IMR-90 (cell line): ENCODE data around the gene NCR2. TPM values are rescaled to one million over a fixed set of nuclear protein-coding genes. Genes with fewer than 3 reads are reported as not detected.

ENCODE experiments used
- ATAC-seq: fragments of 200-7000 bp; cut with Tn5 transposase; 2 replicates; pipeline ENCODE4 v1.9.1; 2020; ENCODE audit warnings: low read depth, mild to moderate bottlenecking, moderate library complexity
- BruUV-seq: library from RNA; stranded (reverse); fragments of 400-500 nt; replicated peaks from 2 replicates; lab custom pipeline; 2021; lab: Mats Ljungman, UMichigan
- CTCF ChIA-PET: fragments of 300-600 bp; formaldehyde crosslinking; extraction: SDS; loops from one replicate; lab custom pipeline; 2021; ENCODE audit warnings: antibody characterized with exemption; lab: Yijun Ruan, JAX
- POLR2A ChIA-PET: fragments of 300-600 bp; sonication (Branson Sonifier 250); formaldehyde crosslinking; loops from one replicate; lab custom pipeline; 2022; ENCODE audit warnings: antibody characterized with exemption; ENCODE audit not compliant: unreplicated experiment; lab: Charles Lee
- DNase-seq: peaks from one replicate; pipeline ENCODE4 v3.0.0; 2013
- H2AFZ ChIP-seq: replicated peaks from 2 replicates; pipeline ENCODE3; 2013; ENCODE audit warnings: low read length, mild to moderate bottlenecking; ENCODE audit not compliant: poor library complexity
- H2AK5ac ChIP-seq: 2 replicates; pipeline ENCODE4 v1.6.1; 2013; ENCODE audit warnings: low read depth, low read length, inconsistent platforms
- H2AK9ac ChIP-seq: replicated peaks from 2 replicates; pipeline ENCODE3; 2013; ENCODE audit warnings: mild to moderate bottlenecking, low read depth, low read length, moderate library complexity; ENCODE audit not compliant: poor library complexity
- H2BK120ac ChIP-seq: 2 replicates; pipeline ENCODE4 v1.6.1; 2013; ENCODE audit warnings: low read depth, low read length, inconsistent platforms
- H2BK15ac ChIP-seq: 3 replicates; pipeline ENCODE4 v1.6.1; 2013; ENCODE audit warnings: low read depth, low read length, inconsistent platforms
- H2BK20ac ChIP-seq: 2 replicates; pipeline ENCODE4 v1.6.1; 2013; ENCODE audit warnings: low read depth, mild to moderate bottlenecking, inconsistent platforms, low read length, moderate library complexity
- H2BK5ac ChIP-seq: 2 replicates; pipeline ENCODE4 v1.6.1; 2013; ENCODE audit warnings: mild to moderate bottlenecking, low read depth, low read length, inconsistent platforms; ENCODE audit not compliant: poor library complexity, severe bottlenecking
- H3K14ac ChIP-seq: replicated peaks from 2 replicates; pipeline ENCODE4 v1.6.1; 2013; ENCODE audit warnings: low read depth, low read length, inconsistent platforms
- H3K18ac ChIP-seq: 2 replicates; pipeline ENCODE4 v1.6.1; 2013; ENCODE audit warnings: low read depth, low read length, control low read depth
- H3K23ac ChIP-seq: 2 replicates; pipeline ENCODE4 v1.6.1; 2013; ENCODE audit warnings: low read depth, low read length, inconsistent platforms
- H3K27ac ChIP-seq: 2 replicates; pipeline ENCODE4 v1.5.1; 2013; ENCODE audit warnings: mild to moderate bottlenecking, control low read depth, low read length; ENCODE audit not compliant: insufficient read depth
- H3K27me3 ChIP-seq: 2 replicates; pipeline ENCODE4 v1.6.1; 2013; ENCODE audit warnings: low read length; ENCODE audit not compliant: control insufficient read depth, insufficient read depth
- H3K36me3 ChIP-seq: 2 replicates; pipeline ENCODE4 v1.6.1; 2013; ENCODE audit warnings: low read length, mixed read lengths; ENCODE audit not compliant: control insufficient read depth, insufficient read depth
- H3K4ac ChIP-seq: 2 replicates; pipeline ENCODE4 v1.6.1; 2013; ENCODE audit warnings: low read depth, low read length, inconsistent platforms
- H3K4me1 ChIP-seq: 2 replicates; pipeline ENCODE4 v1.6.1; 2013; ENCODE audit warnings: low read length, mixed read lengths; ENCODE audit not compliant: control insufficient read depth, insufficient read depth
- H3K4me2 ChIP-seq: 2 replicates; pipeline ENCODE4 v1.6.1; 2013; ENCODE audit warnings: low read depth, mild to moderate bottlenecking, control low read depth, low read length, moderate library complexity
- H3K4me3 ChIP-seq: 2 replicates; pipeline ENCODE4 v1.5.1; 2013; ENCODE audit warnings: low read depth, mild to moderate bottlenecking, control low read depth, low read length, moderate library complexity; ENCODE audit not compliant: insufficient read depth
- H3K56ac ChIP-seq: 2 replicates; pipeline ENCODE4 v1.6.1; 2013; ENCODE audit warnings: low read length, inconsistent platforms; ENCODE audit not compliant: insufficient read depth; ENCODE audit errors: extremely low read depth
- H3K79me1 ChIP-seq, 2 experiments: 2 replicates each; pipeline ENCODE4 v1.6.1; 2013; ENCODE audit warnings: low read length in 2 of 2, inconsistent platforms in 1 of 2, low read depth in 1 of 2
- H3K9ac ChIP-seq: 2 replicates; pipeline ENCODE4 v1.6.1; 2013; ENCODE audit warnings: low read depth, low read length, control low read depth
- H3K9me1 ChIP-seq: 2 replicates; pipeline ENCODE4 v1.6.1; 2013; ENCODE audit warnings: low read length, inconsistent platforms; ENCODE audit not compliant: insufficient read depth
- H3K9me3 ChIP-seq: 2 replicates; pipeline ENCODE4 v1.6.1; 2013; ENCODE audit warnings: low read length; ENCODE audit not compliant: control insufficient read depth, insufficient read depth
- H4K20me1 ChIP-seq: 2 replicates; pipeline ENCODE4 v1.6.1; 2013; ENCODE audit warnings: low read length, inconsistent platforms; ENCODE audit not compliant: insufficient read depth
- H4K5ac ChIP-seq: 2 replicates; pipeline ENCODE4 v1.6.1; 2013; ENCODE audit warnings: mild to moderate bottlenecking, low read depth, low read length, control low read depth
- H4K8ac ChIP-seq, 2 experiments: 2 replicates each; pipeline ENCODE4 v1.6.1; 2013; ENCODE audit warnings: low read depth in 2 of 2, low read length in 2 of 2, control low read depth in 1 of 2, inconsistent platforms in 1 of 2
- H4K91ac ChIP-seq: 2 replicates; pipeline ENCODE4 v1.6.1; 2013; ENCODE audit warnings: low read depth, low read length, inconsistent platforms; ENCODE audit not compliant: insufficient read depth
- CTCF ChIP-seq: conservative IDR thresholded peaks from 2 replicates; pipeline ENCODE4 v1.5.1; 2012; ENCODE audit warnings: mild to moderate bottlenecking, low read depth, low read length, improper control_type of control experiment
- NFE2L2 ChIP-seq: fragments of 150-350 bp; IDR thresholded peaks from 2 replicates; pipeline ENCODE4 v1.6.1; 2016; ENCODE audit warnings: low read depth, mild to moderate bottlenecking, low read length
- WGBS, 2 experiments: methylation state at CpG; one replicate each; pipeline versions ENCODE4 v1.1.5 to v1.1.7; 2013; ENCODE audit warnings: missing lambda C conversion rate in 2 of 2; ENCODE audit not compliant: insufficient read length in 1 of 2; ENCODE audit errors: extremely low coverage in 2 of 2; 5-methylcytosine and 5-hydroxymethylcytosine counted together
- dilution Hi-C: fragments of 300-500 bp; cut with HindIII; formaldehyde crosslinking; loops from one replicate; pipeline ENCODE4 v1.14.3; 2018; ENCODE audit warnings: low sequenced_read_pairs; ENCODE audit not compliant: unreplicated experiment
- in situ Hi-C: fragments of 300-500 bp; cut with MboI; formaldehyde crosslinking; loops from 3 replicates; pipeline ENCODE4 v1.14.3; 2019; ENCODE audit warnings: low sequenced_read_pairs, inconsistent platforms, mixed read lengths
- intact Hi-C: fragments of 100-400 bp; cut with micrococcal nuclease; formaldehyde crosslinking; loops from 2 replicates; pipeline ENCODE4 v1.10.0; 2022
- polyA plus RNA-seq, 3 experiments: library from polyadenylated mRNA; depleted of rRNA; stranded (reverse); fragments of >200 nt; gene quantifications; 2 replicates each; pipeline ENCODE4 v1.2.3, GENCODE V29; 2012; ENCODE audit warnings: low replicate concordance in 1 of 3
- total RNA-seq: library from RNA; depleted of rRNA; stranded (reverse); fragments of >200 nt; gene quantifications from 2 replicates; pipeline ENCODE4 v1.2.3, GENCODE V29; 2012

The NCR2 gene
- total and polyA plus RNA-seq, 2 of the 4 experiments (the other 2 are of a cell fraction) = not detected

DNA sequence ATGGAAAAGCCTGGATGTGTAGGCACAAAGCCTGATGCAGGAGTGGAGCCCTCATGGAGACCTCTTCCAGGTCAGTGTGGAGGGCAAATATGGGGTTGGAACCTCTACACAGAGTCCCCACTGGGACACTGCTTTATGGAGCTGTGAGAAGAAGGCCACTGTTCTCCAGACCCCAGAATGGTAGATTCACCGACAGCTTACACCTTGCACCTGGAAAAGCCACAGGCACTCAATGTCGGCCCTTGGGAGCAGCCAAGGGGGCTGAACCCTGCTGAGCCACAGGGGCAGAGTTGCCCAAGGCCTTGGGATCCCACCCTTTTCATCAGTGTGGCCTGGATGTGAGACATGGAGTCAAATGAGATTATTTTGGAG, 24.9 kb downstream of the NCR2 start:
- in situ Hi-C loops (no loop called here), dilution Hi-C loops (no loop called here), intact Hi-C loops (loop anchor here (10.0 kb wide), 1 partner anchor 685 kb away; no protein-coding TSS in a partner anchor)
- no peaks in the 10 kb centered on the region for H3K9me1 ChIP-seq
- H4K91ac ChIP-seq = no peak overlapping the region
- H3K23ac ChIP-seq = no peak overlapping the region
- no peak overlapping the region for H4K5ac ChIP-seq
- CTCF ChIA-PET = no interaction called here
- ATAC-seq (no peak), DNase-seq (no peak)
- no peak overlapping the region for H2AFZ ChIP-seq
- H3K27ac ChIP-seq = no peak overlapping the region
- no peak overlapping the region for H3K18ac ChIP-seq
- no peak overlapping the region for H2BK120ac ChIP-seq
- H2BK15ac ChIP-seq = no peak overlapping the region
- no peak overlapping the region for H2BK5ac ChIP-seq
- H3K4me1 ChIP-seq = no peaks in the 10 kb centered on the region
- BruUV-seq = no TSS peak
- no peaks in the 10 kb centered on the region for H4K20me1 ChIP-seq
- H3K4ac ChIP-seq = no peak overlapping the region
- H3K9me3 ChIP-seq = peaks cover 8% of the 10 kb centered on the region
- H3K56ac ChIP-seq = no peak overlapping the region
- H3K36me3 ChIP-seq = no peaks in the 10 kb centered on the region
- no peak overlapping the region for H3K4me2 ChIP-seq
- H3K14ac ChIP-seq = no peak overlapping the region
- no peaks in the 10 kb centered on the region for H3K79me1 ChIP-seq
- H3K4me3 ChIP-seq = no peak overlapping the region
- no peak overlapping the region for H4K8ac ChIP-seq
- H2AK9ac ChIP-seq = no peak overlapping the region
- POLR2A ChIA-PET = no interaction called here
- H2BK20ac ChIP-seq = no peak overlapping the region
- no peak overlapping the region for H2AK5ac ChIP-seq
- TF ChIP-seq NFE2L2 (no peak), CTCF (no peak)
- no peak overlapping the region for H3K9ac ChIP-seq
- H3K27me3 ChIP-seq = peaks cover 3% of the 10 kb centered on the region
- no CpG with 5 or more reads among the region's 2 CpGs for WGBS, 2 experiments
